GM12878 (cell line): ENCODE results near the gene P4HA2. TPM values are rescaled to one million over a fixed set of nuclear protein-coding genes. Genes with fewer than 3 reads are reported as not detected.

Experiments
- CHD2 ChIP-seq: IDR thresholded peaks from 2 replicates; pipeline ENCODE4 v1.6.1; 2011; ENCODE audit warnings: low read depth, low read length, improper control_type of control experiment, borderline replicate concordance
- NFIC ChIP-seq: IDR thresholded peaks from 2 replicates; pipeline ENCODE4 v1.6.1; 2012; ENCODE audit warnings: low read depth, mild to moderate bottlenecking, inconsistent platforms, low read length, moderate library complexity
- PAX5 ChIP-seq: IDR thresholded peaks from 2 replicates; pipeline ENCODE4 v1.6.1; 2011; ENCODE audit warnings: low read depth, low read length, borderline replicate concordance
- SPI1 ChIP-seq: IDR thresholded peaks from 2 replicates; pipeline ENCODE4 v1.6.1; 2011; ENCODE audit warnings: low read depth, mild to moderate bottlenecking, low read length, moderate library complexity, borderline replicate concordance; ENCODE audit not compliant: insufficient read depth
- WRNIP1 ChIP-seq: IDR thresholded peaks from 2 replicates; pipeline ENCODE4 v1.6.1; 2011; ENCODE audit warnings: low read depth, low read length, improper control_type of control experiment, borderline replicate concordance
- ZSCAN29 ChIP-seq: fragments of 450-650 bp; IDR thresholded peaks from 2 replicates; pipeline ENCODE4 v1.6.1; 2017; ENCODE audit warnings: mild to moderate bottlenecking, moderate library complexity
- polyA plus RNA-seq, 11 experiments: library from polyadenylated mRNA; depleted of rRNA in 4 of 11; unstranded in 6 of 11; stranded (reverse) in 5 of 11; fragments of >200 nt; fragmentation: Nextera tagmentation in 4 of 11; fragmentation: Illumina TruSeq in 1 of 11; extraction: Ambion mirVana in 4 of 11; extraction: Trizol in 1 of 11; gene quantifications; 1 replicate in 1 of 11; 2 replicates in 10 of 11; pipeline versions ENCODE4 v1.2.1 to v1.2.3, GENCODE V29; 2011 to 2016; ENCODE audit warnings: inconsistent platforms in 2 of 11, missing spikeins in 2 of 11, low read depth in 1 of 11
- total RNA-seq, 4 experiments: library from RNA; depleted of rRNA in 3 of 4; stranded (reverse); fragments of >200 nt in 3 of 4; fragmentation: Illumina TruSeq in 1 of 4; extraction: Trizol in 1 of 4; gene quantifications; 2 replicates each; pipeline versions ENCODE4 v1.2.1 to v1.2.3, GENCODE V29; 2013 to 2021
- TF ChIP-seq, protein P1 (sequence below): fragments of 450-650 bp; IDR thresholded peaks from 2 replicates; pipeline ENCODE4 v1.6.1; 2016; ENCODE audit warnings: mild to moderate bottlenecking, moderate library complexity, borderline replicate concordance
- TF ChIP-seq, protein P2 (sequence below): fragments of 450-650 bp; IDR thresholded peaks from 2 replicates; pipeline ENCODE4 v1.6.1; 2017; ENCODE audit warnings: low read depth, mild to moderate bottlenecking, moderate library complexity
- TF ChIP-seq, protein P3 (sequence below): fragments of 450-650 bp; IDR thresholded peaks from 2 replicates; pipeline ENCODE4 v1.6.1; 2018; ENCODE audit warnings: mild to moderate bottlenecking, low read depth, moderate library complexity; ENCODE audit not compliant: partially characterized antibody

P4HA2 gene
- total and polyA plus RNA-seq, 10 of the 15 experiments (the other 5 are each of a cell fraction or from before 2014, with no cell fraction given): 4.7 to 10.9 (median 7.5) TPM

DNA sequence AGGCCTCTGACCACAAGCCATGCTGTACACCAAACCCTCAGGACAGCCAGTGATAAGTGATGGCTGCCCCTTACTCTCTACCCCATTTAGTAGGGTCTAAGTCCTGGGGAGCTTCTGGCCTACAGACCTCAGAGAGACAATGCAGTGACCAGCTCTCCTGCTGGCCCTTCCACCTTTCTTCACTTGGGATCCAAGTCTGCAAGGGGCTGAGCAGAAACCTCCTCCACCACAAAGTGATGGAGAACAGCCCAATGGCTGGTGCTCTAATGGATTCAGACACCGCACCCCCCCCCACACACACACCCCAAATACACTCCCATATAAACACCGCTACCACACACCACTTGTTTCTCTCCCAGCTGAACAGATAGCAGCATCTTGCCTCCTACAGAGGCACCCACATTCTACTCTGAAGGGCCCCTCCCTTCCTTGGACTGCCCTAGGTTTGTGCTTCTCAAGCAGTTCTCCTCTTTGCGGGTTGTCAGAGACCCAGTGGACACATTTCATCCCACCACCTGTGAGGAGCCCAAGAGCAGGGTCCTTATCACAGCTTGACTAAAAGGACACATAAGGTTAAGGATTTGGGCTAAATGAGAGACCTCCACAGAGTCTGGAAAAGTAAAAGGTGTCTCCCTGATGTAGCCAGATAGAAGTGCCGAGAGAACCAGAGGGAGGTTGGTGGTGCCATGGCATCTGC, 28.6 kb upstream of the P4HA2 start (continued):
- TF ChIP-seq, protein P1, sequence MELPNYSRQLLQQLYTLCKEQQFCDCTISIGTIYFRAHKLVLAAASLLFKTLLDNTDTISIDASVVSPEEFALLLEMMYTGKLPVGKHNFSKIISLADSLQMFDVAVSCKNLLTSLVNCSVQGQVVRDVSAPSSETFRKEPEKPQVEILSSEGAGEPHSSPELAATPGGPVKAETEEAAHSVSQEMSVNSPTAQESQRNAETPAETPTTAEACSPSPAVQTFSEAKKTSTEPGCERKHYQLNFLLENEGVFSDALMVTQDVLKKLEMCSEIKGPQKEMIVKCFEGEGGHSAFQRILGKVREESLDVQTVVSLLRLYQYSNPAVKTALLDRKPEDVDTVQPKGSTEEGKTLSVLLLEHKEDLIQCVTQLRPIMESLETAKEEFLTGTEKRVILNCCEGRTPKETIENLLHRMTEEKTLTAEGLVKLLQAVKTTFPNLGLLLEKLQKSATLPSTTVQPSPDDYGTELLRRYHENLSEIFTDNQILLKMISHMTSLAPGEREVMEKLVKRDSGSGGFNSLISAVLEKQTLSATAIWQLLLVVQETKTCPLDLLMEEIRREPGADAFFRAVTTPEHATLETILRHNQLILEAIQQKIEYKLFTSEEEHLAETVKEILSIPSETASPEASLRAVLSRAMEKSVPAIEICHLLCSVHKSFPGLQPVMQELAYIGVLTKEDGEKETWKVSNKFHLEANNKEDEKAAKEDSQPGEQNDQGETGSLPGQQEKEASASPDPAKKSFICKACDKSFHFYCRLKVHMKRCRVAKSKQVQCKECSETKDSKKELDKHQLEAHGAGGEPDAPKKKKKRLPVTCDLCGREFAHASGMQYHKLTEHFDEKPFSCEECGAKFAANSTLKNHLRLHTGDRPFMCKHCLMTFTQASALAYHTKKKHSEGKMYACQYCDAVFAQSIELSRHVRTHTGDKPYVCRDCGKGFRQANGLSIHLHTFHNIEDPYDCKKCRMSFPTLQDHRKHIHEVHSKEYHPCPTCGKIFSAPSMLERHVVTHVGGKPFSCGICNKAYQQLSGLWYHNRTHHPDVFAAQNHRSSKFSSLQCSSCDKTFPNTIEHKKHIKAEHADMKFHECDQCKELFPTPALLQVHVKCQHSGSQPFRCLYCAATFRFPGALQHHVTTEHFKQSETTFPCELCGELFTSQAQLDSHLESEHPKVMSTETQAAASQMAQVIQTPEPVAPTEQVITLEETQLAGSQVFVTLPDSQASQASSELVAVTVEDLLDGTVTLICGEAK: no peak
- TF ChIP-seq, protein P2, sequence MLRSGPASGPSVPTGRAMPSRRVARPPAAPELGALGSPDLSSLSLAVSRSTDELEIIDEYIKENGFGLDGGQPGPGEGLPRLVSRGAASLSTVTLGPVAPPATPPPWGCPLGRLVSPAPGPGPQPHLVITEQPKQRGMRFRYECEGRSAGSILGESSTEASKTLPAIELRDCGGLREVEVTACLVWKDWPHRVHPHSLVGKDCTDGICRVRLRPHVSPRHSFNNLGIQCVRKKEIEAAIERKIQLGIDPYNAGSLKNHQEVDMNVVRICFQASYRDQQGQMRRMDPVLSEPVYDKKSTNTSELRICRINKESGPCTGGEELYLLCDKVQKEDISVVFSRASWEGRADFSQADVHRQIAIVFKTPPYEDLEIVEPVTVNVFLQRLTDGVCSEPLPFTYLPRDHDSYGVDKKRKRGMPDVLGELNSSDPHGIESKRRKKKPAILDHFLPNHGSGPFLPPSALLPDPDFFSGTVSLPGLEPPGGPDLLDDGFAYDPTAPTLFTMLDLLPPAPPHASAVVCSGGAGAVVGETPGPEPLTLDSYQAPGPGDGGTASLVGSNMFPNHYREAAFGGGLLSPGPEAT: no peak
- TF ChIP-seq NFIC: no peak
- TF ChIP-seq, protein P3, sequence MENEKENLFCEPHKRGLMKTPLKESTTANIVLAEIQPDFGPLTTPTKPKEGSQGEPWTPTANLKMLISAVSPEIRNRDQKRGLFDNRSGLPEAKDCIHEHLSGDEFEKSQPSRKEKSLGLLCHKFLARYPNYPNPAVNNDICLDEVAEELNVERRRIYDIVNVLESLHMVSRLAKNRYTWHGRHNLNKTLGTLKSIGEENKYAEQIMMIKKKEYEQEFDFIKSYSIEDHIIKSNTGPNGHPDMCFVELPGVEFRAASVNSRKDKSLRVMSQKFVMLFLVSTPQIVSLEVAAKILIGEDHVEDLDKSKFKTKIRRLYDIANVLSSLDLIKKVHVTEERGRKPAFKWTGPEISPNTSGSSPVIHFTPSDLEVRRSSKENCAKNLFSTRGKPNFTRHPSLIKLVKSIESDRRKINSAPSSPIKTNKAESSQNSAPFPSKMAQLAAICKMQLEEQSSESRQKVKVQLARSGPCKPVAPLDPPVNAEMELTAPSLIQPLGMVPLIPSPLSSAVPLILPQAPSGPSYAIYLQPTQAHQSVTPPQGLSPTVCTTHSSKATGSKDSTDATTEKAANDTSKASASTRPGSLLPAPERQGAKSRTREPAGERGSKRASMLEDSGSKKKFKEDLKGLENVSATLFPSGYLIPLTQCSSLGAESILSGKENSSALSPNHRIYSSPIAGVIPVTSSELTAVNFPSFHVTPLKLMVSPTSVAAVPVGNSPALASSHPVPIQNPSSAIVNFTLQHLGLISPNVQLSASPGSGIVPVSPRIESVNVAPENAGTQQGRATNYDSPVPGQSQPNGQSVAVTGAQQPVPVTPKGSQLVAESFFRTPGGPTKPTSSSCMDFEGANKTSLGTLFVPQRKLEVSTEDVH: no peak
- TF ChIP-seq PAX5: no peak
- TF ChIP-seq CHD2: no peak
- no peak for TF ChIP-seq WRNIP1
- no peak for TF ChIP-seq SPI1
- TF ChIP-seq ZSCAN29: no peak
- TF ChIP-seq, all 136 proteins: peak for 0
